Kidney (tissue), 14 donors: Measurements from ENCODE around the gene FAM20C. TPM values are rescaled to one million over a fixed set of nuclear protein-coding genes. Genes with fewer than 3 reads are reported as not detected.

Experiments
- DNase-seq, 5 donors: peaks; one replicate each; pipeline ENCODE4 v3.0.0-alpha.2; 2013 to 2020
- FAIRE-seq: peaks from 2 replicates; lab custom pipeline; 2012; peaks lifted over from hg19 to GRCh38; lab: Jason Lieb, UNC
- H3K27ac ChIP-seq, 2 donors: one replicate each; pipeline ENCODE4 v1.7.0; 2013; ENCODE audit warnings: low read depth in 2 of 2, low read length in 2 of 2, inconsistent platforms in 1 of 2
- H3K27me3 ChIP-seq: one replicate; pipeline ENCODE4 v1.7.1; 2013; ENCODE audit warnings: low read length, inconsistent platforms; ENCODE audit not compliant: control insufficient read depth, insufficient read depth
- H3K36me3 ChIP-seq, 3 donors: one replicate each; pipeline versions ENCODE4 v1.7.0 to v1.7.1; 2013; ENCODE audit warnings: low read length in 3 of 3, control low read depth in 1 of 3, inconsistent platforms in 1 of 3; ENCODE audit not compliant: insufficient read depth in 3 of 3, control insufficient read depth in 2 of 3
- H3K4me1 ChIP-seq, 3 donors: one replicate each; pipeline versions ENCODE4 v1.7.0 to v1.7.1; 2013; ENCODE audit warnings: low read length in 3 of 3, inconsistent platforms in 1 of 3, low read depth in 1 of 3; ENCODE audit not compliant: control insufficient read depth in 2 of 3, insufficient read depth in 2 of 3
- H3K4me3 ChIP-seq, 3 donors: one replicate each; pipeline versions ENCODE4 v1.7.0 to v1.8.1; 2013; ENCODE audit warnings: low read length in 3 of 3, control low read depth in 1 of 3, inconsistent platforms in 1 of 3
- H3K9ac ChIP-seq, 3 donors: one replicate each; pipeline versions ENCODE4 v1.7.0 to v1.7.1; 2013; ENCODE audit warnings: low read length in 3 of 3, control low read depth in 1 of 3, inconsistent platforms in 1 of 3
- H3K9me3 ChIP-seq, 3 donors: one replicate each; pipeline versions ENCODE4 v1.7.0 to v1.7.1; 2013; ENCODE audit warnings: low read length in 3 of 3, control low read depth in 1 of 3, inconsistent platforms in 1 of 3; ENCODE audit not compliant: control insufficient read depth in 2 of 3, insufficient read depth in 1 of 3
- intact Hi-C: fragments of 100-400 bp; cut with DNase I; formaldehyde crosslinking; loops from one replicate; pipeline ENCODE4 v1.11.1; 2022
- polyA plus RNA-seq: library from polyadenylated mRNA; stranded (reverse); fragments of 350-450 nt; fragmentation: Illumina TruSeq; extraction: RNeasy Lipid Tissue Mini Kit (QIAGEN cat#74804); gene quantifications from one replicate; pipeline ENCODE4 v1.2.3, GENCODE V29; 2014; ENCODE audit warnings: low read depth, low replicate concordance; ENCODE audit not compliant: insufficient read depth
- total RNA-seq: library from RNA; stranded (reverse); fragmentation: NEBNext Ultra II Directional; extraction: Animal tissue kit (Norgen Biotek cat#: 25700); gene quantifications from one replicate; pipeline ENCODE4 v1.2.1, GENCODE V29; 2021
- TF ChIP-seq, protein P1 (sequence below): IDR thresholded peaks from 3 replicates; pipeline ENCODE4 v1.5.1; 2012; ENCODE audit warnings: mild to moderate bottlenecking, moderate library complexity, borderline replicate concordance; ENCODE audit not compliant: insufficient read depth; ENCODE audit errors: extremely low read depth
- donor health status: control.
- donor health status: control.
- donor health status: control.
- donor health status: control.
- donor health status: control.
- donor health status: DM: yes; HTN: yes; CAD: no.
- donor health status: Normal renal cell carcinoma (clear cell type).

FAM20C gene
- total and polyA plus RNA-seq, 2 donors from 2014 or later, result 84.9 to 114 TPM

DNA sequence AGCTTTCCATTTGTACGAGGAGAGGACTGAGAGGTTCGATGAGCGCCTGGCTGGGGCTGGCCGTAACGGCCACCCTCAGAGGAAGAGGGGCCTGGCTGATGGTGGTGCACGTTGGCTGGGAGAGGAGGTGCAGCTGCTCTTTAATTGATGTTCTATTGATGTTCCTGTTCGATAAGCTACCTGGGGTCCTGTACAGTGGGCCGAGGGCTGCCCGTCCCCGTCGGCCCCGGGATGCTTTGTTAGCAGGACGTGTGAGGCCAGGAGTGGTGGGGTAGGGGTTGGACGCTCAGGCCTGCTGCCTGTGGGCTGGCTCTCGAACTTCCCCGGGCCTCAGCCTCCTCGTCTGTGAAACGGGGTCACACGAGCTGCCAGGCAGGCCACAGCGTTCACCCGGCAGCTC is 25.4 kb downstream of the FAM20C start:
- peaks cover 0 to 13% (median 3%) of the 10 kb centered on the region in 3 donors for H3K36me3 ChIP-seq
- no peak overlapping the region for H3K4me3 ChIP-seq
- intact Hi-C loops, result no loop called here
- TF ChIP-seq, protein P1, sequence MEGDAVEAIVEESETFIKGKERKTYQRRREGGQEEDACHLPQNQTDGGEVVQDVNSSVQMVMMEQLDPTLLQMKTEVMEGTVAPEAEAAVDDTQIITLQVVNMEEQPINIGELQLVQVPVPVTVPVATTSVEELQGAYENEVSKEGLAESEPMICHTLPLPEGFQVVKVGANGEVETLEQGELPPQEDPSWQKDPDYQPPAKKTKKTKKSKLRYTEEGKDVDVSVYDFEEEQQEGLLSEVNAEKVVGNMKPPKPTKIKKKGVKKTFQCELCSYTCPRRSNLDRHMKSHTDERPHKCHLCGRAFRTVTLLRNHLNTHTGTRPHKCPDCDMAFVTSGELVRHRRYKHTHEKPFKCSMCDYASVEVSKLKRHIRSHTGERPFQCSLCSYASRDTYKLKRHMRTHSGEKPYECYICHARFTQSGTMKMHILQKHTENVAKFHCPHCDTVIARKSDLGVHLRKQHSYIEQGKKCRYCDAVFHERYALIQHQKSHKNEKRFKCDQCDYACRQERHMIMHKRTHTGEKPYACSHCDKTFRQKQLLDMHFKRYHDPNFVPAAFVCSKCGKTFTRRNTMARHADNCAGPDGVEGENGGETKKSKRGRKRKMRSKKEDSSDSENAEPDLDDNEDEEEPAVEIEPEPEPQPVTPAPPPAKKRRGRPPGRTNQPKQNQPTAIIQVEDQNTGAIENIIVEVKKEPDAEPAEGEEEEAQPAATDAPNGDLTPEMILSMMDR, result no peak
- H3K9me3 ChIP-seq, result peaks cover 0 to 2% (median 0%) of the 10 kb centered on the region in 3 donors
- FAIRE-seq (no peak), DNase-seq (no peak)
- H3K27ac ChIP-seq, result no peak overlapping the region
- H3K27me3 ChIP-seq, result no peaks in the 10 kb centered on the region
- peaks cover 0 to 30% (median 21%) of the 10 kb centered on the region in 3 donors for H3K4me1 ChIP-seq
- no peak overlapping the region for H3K9ac ChIP-seq

DNA sequence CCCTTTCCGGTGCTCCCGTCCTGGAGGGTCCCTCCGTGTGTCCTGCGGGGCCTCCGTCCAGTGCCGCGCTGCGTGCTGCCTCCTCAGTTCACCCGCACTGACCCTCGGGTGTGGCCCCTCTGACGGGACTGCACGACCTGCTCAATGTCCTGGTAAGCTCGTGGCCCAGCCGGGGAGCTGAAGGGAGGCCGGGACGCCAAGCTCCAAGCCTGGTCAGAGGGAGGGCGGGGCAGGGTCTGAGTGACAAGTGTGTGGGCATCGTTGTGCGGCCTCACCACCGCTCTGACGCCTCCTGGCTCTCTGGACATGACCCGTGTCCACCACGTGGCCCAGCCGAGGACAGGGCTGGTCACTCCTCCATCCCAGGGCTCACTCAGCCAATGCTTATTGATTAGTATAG is 25.9 kb downstream of the FAM20C start:
- FAIRE-seq (no peak), DNase-seq (no peak)
- no peak overlapping the region for H3K9ac ChIP-seq
- peaks cover 0 to 8% (median 4%) of the 10 kb centered on the region in 3 donors for H3K36me3 ChIP-seq
- TF ChIP-seq, protein P1, result no peak
- peaks cover 0 to 2% (median 0%) of the 10 kb centered on the region in 3 donors for H3K9me3 ChIP-seq
- intact Hi-C loops, result no loop called here
- peaks cover 0 to 29% (median 15%) of the 10 kb centered on the region in 3 donors for H3K4me1 ChIP-seq
- no peaks in the 10 kb centered on the region for H3K27me3 ChIP-seq
- H3K4me3 ChIP-seq, result no peak overlapping the region
- H3K27ac ChIP-seq, result no peak overlapping the region

DNA sequence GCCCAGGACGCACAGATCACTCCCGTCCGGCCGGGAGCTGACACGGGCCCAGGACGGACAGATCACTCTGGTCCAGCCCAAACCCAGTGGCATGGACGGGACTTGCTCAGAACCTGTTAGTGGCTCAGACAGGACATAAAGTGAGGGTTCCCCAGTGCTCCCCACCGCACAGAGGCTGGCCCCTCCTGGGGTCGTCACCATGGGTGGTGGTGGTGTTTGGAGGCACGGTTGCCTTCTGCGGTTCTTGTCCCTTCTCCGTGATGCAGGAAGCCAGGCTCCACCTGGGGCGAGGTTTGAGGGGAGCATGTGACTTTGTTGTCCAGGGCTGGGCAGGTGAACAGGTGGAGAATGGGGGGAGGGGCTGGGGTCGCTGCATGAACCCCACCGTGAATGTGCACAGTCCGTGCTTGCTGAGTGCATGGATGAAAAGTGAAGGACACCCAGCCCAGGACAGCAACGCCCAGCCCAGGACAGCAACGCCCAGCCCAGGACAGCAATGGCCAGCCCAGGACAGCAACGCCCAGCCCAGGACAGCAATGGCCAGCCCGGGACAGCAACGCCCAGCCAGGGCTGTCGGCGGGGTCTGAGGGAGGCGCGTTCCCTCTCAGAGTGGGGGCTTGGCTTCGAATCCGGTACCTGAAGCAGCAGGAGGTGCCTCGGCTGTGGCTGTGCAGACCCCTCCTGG is 26.7 kb downstream of the FAM20C start:
- Histone ChIP-seq H3K9ac (peak overlapping the region in 1 of 3 donors; percentile 9), H3K9me3 (peaks cover 0 to 2% (median 0%) of the 10 kb centered on the region in 3 donors), H3K4me3 (no peak overlapping the region), H3K27me3 (no peaks in the 10 kb centered on the region), H3K4me1 (peaks cover 0 to 29% (median 14%) of the 10 kb centered on the region in 3 donors), H3K27ac (peak overlapping the region in 1 of 2 donors; percentile 28), H3K36me3 (peaks cover 0 to 4% (median 4%) of the 10 kb centered on the region in 3 donors)
- intact Hi-C loops, result no loop called here
- TF ChIP-seq, protein P1, result no peak
- DNase-seq, result no peak
- no peak for FAIRE-seq
